NCI-H774 (cell line): ENCODE results near the gene GULP1.
"Not testable (repeated sequence)": the region's sequence is repeated elsewhere in the genome, so short reads cannot be mapped to it uniquely, and the experiment has no call there.

Experiments
- DNase-seq: peaks from one replicate; lab custom pipeline; 2025; lab: John Stamatoyannopoulos, UW

GULP1 gene

GRCh38 chr2:188415754-188416083 is 124.0 kb downstream of the GULP1 start:
- no peak for DNase-seq

GRCh38 chr2:188416367-188416766 is 124.7 kb downstream of the GULP1 start:
- no peak for DNase-seq

GRCh38 chr2:188422726-188423125 is 131.1 kb downstream of the GULP1 start:
- DNase-seq: no peak

- DNase-seq: no peak
These were observed 133.6 kb downstream of the GULP1 start for GRCh38 chr2:188425266-188425665.

DNA sequence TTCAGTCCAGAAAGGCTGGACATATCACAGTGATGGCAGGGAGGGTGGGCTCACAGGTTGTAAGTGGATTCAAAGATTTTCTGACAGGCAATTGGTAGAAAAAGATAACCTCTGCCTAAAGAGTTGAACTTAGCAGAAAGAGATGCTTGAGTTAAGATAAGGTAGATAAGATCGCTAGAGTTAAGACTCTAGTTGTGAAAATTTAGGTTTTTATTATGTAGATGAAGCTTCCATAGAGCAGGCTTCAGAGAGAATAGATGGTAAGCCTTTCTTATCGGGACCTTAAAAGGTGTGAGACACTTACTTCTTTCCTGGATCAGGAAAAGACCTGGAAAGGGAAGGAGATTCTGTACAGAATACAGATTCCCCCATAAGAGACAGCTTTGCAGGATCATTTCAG is 134.4 kb downstream of the GULP1 start:
- DNase-seq: no peak

DNA sequence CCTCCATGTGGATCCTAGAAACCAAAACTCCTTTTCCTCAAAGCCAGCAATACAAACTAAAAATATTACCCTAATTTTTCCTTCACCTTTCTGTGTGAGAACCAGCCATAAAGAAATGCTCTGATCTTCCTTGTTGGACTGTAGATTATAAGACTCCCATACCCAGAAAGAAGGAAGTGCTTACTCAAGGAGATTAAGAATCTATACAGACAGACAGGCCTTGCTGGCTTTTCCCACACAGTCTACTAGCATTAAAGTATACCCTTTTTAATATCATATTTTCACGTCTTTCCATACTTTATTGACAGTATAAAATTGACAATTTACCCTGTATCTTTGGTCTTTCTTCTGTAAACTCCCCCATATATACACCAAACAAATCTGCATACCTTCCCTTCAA is 139.0 kb downstream of the GULP1 start:
- DNase-seq: no peak

DNA sequence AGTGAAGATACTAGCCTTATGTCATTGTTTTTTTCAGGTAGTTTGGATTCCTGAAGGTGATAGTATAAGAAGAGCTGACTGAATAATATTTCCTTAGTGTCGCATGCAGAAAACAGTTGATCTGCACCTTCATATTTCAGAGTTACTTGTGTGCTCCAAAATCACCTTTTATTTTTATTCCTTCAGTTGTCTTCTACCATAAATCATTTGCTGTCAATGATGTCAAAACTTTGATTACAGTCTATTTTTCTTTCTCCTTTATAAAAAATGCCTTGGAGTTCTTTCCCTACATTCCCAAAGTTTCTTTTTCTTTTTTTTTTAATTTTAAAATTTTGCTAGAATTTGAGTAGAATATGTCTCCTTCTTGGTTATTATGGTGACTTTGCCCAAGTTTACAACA is 142.3 kb downstream of the GULP1 start:
- no peak for DNase-seq

GRCh38 chr2:188435115-188435514 is 143.4 kb downstream of the GULP1 start:
- DNase-seq: no peak

DNA sequence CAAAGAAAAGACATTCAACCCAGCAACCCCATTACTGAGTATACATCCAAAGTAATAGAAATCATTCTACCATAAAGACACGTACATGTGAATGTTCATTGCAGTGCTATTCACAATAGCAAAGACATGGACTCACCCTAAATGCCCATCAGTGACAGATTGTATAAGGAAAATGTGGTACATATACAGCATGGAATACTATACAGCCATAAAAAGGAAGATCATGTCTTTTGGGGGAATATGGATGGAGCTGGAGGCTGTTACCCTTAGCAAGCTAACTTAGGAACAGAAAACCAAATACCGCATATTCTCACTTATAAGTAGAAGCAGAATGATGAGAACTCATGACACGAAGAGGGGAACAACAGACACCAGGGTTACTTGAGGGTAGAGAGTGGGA is 145.9 kb downstream of the GULP1 start:
- DNase-seq: no peak

GRCh38 chr2:188439986-188440385 is 148.3 kb downstream of the GULP1 start:
- DNase-seq: no peak

DNA sequence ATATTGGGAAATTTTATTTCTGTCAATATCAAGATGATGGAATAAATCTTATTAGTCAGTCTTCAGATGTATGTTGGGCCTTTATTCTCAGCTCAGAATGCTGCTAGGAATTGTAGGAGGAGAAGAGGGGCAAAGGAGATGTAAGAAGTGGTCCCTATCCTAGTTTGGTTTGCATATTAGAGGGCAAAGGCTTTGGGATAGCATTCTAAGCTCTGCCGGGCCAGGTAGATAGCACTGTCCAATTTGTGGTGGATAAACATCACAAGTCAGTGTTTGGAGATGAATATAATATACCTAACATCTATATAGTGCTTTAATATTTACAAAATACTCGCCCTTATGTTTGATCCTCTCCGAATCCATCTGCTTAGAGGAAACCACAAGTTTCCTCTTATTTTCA is 149.2 kb downstream of the GULP1 start:
- no peak for DNase-seq

DNA sequence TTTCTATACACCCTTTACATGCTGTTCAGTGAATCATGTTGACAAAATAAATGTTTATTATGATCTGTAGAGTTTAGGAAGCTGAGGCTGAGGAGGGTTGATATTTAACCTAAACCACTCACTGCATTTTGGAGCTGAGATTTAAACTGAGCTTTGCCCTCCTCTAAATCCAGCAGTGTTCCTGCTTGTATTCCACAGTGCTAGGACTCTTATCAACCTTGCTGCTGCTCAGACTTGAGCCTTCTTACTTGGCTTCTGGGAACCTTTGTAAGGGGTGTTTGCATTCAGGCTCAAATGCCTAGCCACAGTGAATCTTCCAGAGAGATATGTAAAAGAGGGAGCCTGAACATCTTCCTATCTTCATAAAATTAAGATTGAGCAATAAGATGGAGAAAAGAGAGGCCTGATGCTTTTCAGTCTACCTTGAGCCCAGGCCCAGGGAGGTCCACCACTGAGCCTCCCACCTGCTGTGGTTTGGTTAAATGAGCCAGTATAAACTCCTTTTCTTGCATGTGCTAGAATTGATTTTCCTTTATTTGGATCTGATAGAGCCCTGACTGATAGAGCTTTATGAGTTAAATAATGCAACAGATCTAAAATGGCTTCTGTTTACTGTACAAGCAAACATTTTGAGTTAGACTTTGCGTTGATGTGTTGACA is 149.7 kb downstream of the GULP1 start:
- no peak for DNase-seq

DNA sequence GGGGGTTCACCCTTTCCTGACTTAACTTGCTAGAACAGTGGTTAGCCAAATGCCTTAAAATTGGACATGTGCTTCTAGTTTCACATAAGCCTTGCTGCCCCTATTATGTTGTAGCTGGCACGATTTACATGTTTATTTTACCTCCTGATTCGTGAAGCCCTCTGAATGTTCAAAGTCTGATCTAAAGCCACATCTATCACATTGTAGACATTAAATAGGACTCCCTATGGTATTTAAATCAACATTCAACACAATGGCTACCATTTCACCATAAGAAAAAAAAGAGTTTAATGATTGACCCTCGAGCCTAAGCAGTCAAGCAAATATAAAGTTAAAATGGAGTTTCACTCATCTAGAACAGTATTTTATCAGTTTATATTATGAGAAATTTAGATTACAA is 151.5 kb downstream of the GULP1 start:
- no peak for DNase-seq

GRCh38 chr2:188444106-188444835 is 152.6 kb downstream of the GULP1 start:
- no peak for DNase-seq

DNA sequence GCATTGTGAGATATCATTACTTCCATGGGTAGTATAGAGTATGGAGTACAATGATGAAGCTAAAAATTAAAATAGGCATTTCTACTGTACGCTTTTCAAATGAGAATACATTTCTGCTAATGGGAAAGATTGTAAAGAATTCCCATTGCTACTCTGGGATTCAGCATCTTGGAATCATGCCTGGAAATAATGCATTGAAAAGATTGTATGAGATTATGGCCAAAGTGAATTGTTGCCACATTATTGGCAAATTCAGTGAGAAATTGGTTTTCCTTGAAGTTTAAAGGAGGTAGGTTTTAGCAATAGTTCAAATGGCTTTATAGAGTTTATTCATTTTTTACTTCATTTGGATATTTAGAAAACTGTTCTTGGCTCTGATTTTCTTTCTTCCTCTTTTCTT is 157.9 kb downstream of the GULP1 start:
- DNase-seq: no peak

DNA sequence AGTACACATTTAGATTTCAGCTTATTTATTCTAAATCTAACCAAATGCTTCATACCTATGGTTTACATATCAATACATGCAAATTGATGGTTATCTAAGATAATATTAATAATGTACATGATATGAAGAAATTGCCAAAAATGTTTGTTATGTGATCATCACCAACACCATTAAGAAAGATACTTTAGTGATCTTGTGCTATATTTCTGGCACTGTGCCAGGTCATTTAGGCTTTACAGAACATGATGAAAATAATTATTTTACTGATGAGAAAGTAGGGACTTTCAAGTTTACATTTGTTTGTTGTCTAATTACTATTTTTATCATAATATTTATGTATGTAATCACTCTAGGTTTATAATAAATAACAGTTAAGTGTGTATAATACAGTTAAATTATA is 158.3 kb downstream of the GULP1 start:
- no peak for DNase-seq

- DNase-seq: no peak
These were observed 159.2 kb downstream of the GULP1 start for GRCh38 chr2:188450732-188451483.

GRCh38 chr2:188452084-188452483 is 160.4 kb downstream of the GULP1 start:
- DNase-seq: no peak

DNA sequence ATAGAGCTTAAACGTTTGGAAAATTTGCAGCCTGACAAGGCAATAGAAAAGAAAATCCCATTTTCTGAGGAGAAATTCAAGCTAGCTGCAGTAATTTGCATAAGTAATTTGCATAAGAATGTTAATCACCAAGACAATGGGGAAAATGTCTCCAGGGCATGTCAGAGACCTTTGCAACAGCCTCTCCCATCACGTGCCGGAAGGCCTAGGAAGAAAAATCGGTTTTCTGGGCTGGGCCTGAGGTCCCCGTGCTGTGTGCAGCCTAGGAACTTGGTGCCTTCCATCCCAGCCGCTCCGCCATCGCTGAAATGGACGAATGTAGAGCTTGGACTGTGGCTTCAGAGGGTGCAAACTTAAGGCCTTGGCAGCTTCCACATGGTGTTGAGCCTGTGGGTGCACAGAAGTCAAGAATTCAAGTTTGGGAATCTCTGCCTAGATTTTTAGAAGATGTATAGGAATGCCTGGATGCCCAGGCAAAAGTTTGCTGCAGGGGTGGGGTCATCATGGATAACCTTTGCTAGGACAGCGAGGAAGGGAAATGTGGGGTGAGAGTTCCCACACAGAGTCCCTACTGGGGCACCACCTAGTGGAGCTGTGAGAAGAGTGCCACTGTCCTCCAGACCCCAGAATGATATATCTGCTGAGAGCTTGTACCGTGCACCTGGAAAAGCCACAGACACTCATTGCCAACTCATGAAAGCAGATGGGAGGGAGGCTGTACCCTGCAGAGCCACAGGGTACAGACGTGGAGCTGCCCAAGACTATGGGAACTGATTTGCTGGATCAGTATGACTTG is 164.6 kb downstream of the GULP1 start:
- DNase-seq: no peak

- no peak for DNase-seq
These were observed 167.4 kb downstream of the GULP1 start for GRCh38 chr2:188459061-188459460.

DNA sequence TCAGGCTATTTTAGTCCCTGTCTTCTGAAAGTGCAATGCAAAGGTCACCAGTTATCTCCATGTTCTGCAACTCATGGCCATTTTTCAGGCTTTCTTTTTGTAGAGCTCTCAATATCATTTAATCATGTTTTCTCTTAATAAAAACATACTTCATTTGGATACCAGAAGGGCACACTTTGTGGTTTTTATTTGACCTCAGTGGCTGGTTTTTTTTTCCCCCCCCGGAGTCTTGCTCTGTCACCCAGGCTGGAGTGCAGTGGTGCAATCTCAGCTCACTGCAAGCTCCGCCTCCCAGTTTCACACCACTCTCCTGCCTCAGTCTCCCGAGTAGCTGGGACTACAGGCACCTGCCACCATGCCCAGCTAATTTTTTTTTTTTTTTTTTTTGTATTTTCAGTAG is 174.4 kb downstream of the GULP1 start:
- not testable (repeated sequence) for DNase-seq

DNA sequence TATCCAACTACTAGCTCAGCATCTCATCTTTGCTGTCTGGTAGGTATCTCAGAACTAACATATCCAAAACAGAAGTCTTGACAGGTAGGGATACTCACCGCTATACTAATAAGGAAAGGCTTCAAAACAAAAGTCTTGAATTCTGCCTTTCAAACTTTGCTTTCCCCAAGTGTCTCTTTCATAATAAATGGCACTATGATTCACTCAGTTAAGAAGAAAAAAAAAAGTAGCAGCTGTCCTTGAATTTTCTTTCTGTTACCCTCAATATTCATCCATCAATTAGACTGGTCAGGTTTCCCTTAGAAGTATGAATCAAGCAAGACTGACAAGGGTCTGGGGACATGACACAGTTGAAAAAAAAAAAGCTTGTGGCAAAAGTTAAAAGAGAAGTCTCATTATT is 175.1 kb downstream of the GULP1 start:
- DNase-seq: no peak

DNA sequence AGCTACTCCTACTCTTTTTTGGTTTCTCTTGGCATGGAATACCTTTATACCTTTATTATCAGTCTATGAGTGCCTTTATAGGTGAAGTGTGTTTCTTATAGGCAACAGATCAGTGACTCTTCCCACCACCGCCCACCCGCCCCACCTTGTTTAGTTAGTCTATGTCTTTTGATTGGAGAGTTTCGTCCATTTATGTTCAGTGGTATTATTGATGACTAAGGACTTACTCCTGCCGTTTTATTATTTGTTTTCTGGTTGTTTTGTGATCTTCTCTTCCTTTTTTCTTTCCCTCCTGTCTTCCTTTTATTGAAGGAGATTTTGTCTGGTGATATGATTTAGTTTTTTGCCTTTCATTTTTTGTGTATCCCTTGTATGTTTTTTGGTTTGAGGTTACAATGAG is 179.5 kb downstream of the GULP1 start:
- no peak for DNase-seq
